AG04449 (cell line): ENCODE results near the gene ANKRD35.

Experiments
- CTCF ChIA-PET: fragments of 350-600 bp; formaldehyde crosslinking; extraction: SDS; loops from one replicate; lab custom pipeline; 2021; ENCODE audit warnings: antibody characterized with exemption; lab: Yijun Ruan, JAX
- POLR2A ChIA-PET: fragments of 400-600, 350-600 bp; formaldehyde crosslinking; extraction: SDS; loops from one replicate; lab custom pipeline; 2020; ENCODE audit warnings: antibody characterized with exemption, inconsistent platforms; lab: Yijun Ruan, JAX
- DNase-seq: peaks from one replicate; pipeline ENCODE4 v3.0.0-alpha.2; 2010; ENCODE audit warnings: low read depth, low spot score
- H3K4me3 ChIP-seq: 2 replicates; pipeline ENCODE4 v1.5.1; 2011; ENCODE audit warnings: low read depth, mild to moderate bottlenecking, control low read depth, low read length
- CTCF ChIP-seq: IDR thresholded peaks from one replicate; pipeline ENCODE4 v1.5.1; 2011; ENCODE audit warnings: mild to moderate bottlenecking, moderate library complexity, low read length, control low read depth, inconsistent platforms; ENCODE audit not compliant: insufficient read depth; ENCODE audit errors: missing control alignments

The ANKRD35 gene

GRCh38 chr1:145868232-145868631 is 17.4 kb downstream of the ANKRD35 start:
- no peak for TF ChIP-seq CTCF
- no peak for DNase-seq
- H3K4me3 ChIP-seq = no peak overlapping the region
- ChIA-PET CTCF (interaction anchor here (0.6 to 3.1 kb wide), 4 partner anchors 11 to 81 kb away, joined by 3 to 19 read pairs (median 4); no protein-coding TSS in a partner anchor), POLR2A (interaction anchor here (1.2 kb wide), 1 partner anchor 9 kb away, joined by 3 read pairs; no protein-coding TSS in a partner anchor)

GRCh38 chr1:145863282-145864018 is 22.2 kb downstream of the ANKRD35 start:
- no peak for TF ChIP-seq CTCF
- POLR2A ChIA-PET = no interaction called here

GRCh38 chr1:145859491-145860023 is 26.1 kb downstream of the ANKRD35 start:
- TF ChIP-seq CTCF = peak; percentile 4
- no peak for DNase-seq
- peak overlapping the region; percentile 92 for H3K4me3 ChIP-seq
- CTCF ChIA-PET = interaction anchor here (0.9 to 10.1 kb wide), 14 partner anchors 11 to 157 kb away, joined by 3 to 220 read pairs (median 5); partner anchors contain the start of genes ANKRD35, ITGA10, NUDT17 and RBM8A
- POLR2A ChIA-PET = interaction anchor here (0.6 to 3.0 kb wide), 14 partner anchors 9 to 192 kb away, joined by 3 to 80 read pairs (median 6); partner anchors contain the start of genes ANKRD34A, ANKRD35, LIX1L and NUDT17

More at GRCh38 chr1:145863282-145864018, 22.2 kb downstream of the ANKRD35 start:
- DNase-seq = no peak
- H3K4me3 ChIP-seq = no peak overlapping the region
- CTCF ChIA-PET = interaction anchor here (0.7 to 10.1 kb wide), 5 partner anchors 9 to 28 kb away, joined by 3 to 220 read pairs (median 6); partner anchors contain the start of gene NUDT17

DNA sequence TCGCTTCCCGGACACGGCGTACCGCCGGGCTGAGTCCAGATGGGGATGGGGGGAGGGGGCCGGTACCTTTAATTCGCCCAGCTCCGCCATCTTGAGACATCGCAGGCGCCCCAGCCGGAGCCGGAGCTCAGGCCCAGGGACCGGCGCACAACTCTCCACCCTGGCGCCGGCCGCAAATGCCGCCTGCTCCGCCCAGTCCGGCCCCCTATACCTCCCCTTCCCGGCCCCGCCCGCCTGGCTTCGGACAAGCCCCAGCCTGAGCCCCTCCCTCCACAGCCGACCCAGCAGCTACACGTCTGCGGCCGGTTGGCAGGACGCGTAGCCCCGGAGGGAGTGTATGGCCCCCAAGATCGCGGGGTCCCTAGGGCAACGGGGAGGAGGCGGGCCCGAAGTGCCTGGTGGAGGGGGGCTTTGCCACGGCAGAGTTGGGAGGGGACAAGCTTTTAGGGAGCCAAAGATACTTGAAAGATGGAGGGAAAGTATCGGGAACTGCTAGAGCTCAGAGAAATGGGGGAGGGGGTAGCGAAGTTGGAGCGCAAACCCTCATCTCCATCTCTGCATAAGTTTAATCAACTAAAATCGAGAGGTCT is 26.7 kb downstream of the ANKRD35 start, which contains the start of gene PIAS3:
Gene PIAS3 (minus strand): TSS at position 181 of the 590 bp plus-strand sequence. CDS start 91 bp downstream, at position 90.
- peak within 1 kb of the TSS; percentile 92 for H3K4me3 ChIP-seq
- TF ChIP-seq CTCF = no peak
- DNase-seq = peak; percentile 64
- CTCF ChIA-PET = interaction anchor here (0.9 to 10.1 kb wide), 18 partner anchors 12 to 158 kb away, joined by 3 to 220 read pairs (median 4); partner anchors contain the start of genes ANKRD35, ITGA10, NUDT17 and RBM8A
- POLR2A ChIA-PET = interaction anchor here (0.6 to 3.0 kb wide), 16 partner anchors 10 to 193 kb away, joined by 3 to 80 read pairs (median 5); partner anchors contain the start of genes ANKRD34A, ANKRD35, LIX1L and NUDT17

GRCh38 chr1:145858238-145858900 is 27.3 kb downstream of the ANKRD35 start:
- CTCF ChIA-PET = interaction anchor here (0.8 to 10.1 kb wide), 14 partner anchors 12 to 159 kb away, joined by 3 to 220 read pairs (median 4); partner anchors contain the start of genes ITGA10, NUDT17 and RBM8A
- no peak for TF ChIP-seq CTCF
- peak overlapping the region; percentile 92 for H3K4me3 ChIP-seq
- POLR2A ChIA-PET = interaction anchor here (0.6 to 3.0 kb wide), 13 partner anchors 11 to 105 kb away, joined by 3 to 80 read pairs (median 6); partner anchors contain the start of genes ANKRD34A, ANKRD35, LIX1L and NUDT17
- no peak for DNase-seq
